OCI-M2 (cell line): ENCODE results near the gene JCHAIN.

Experiments
- DNase-seq: peaks from one replicate; lab custom pipeline; 2025; ENCODE audit not compliant: unreplicated experiment; lab: John Stamatoyannopoulos, UW

Gene JCHAIN

DNA sequence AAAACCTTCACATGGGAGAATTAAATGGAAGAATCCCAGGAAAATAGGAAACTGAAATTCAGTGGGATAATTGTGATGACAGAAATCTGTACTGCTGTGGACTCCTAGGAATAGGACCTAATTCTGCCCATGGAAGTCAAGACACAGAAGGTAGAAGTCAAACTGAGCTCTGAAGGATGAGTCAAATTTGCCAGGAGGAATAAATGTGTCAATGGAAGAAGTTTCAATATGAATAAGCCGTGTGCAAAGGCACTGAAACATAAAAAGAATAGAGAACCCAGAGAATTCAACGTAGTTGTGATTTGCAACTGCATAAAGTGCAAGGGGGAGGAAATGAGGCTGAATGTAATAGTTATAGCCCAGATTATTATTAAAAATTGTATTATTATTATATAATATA lies 26.1 kb downstream of the JCHAIN start:
- no peak for DNase-seq

DNA sequence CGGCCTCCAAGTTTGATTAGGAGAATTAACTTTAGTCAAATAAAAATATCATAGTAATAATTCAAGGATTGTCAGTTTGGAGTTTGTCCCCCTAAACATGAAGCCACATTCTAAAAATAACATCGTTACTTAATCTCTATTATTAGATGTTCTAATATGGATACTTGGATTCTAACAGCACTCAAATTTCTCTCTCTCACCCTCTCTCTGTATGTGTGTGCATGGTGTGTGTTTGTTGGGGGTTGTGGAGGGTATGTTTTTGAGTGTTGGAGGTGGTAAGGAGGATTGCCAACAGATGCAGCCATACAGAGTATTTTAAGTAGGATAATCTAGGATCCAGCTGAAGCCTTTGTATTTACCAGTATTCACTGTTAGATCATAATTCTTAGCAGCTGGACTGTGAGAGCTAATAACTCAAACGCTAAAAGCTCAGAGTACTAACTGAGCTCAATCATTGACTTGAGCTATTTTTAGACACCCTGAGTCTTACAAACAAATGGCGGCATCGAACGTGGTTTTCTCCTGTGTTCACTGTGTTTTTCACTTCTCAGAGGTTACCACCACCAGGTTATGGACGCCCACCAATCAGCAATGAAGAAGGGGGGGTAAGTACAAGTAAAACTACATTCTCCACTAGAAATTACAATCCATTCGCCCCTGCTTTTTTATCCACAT lies 28.9 kb downstream of the JCHAIN start:
- no peak for DNase-seq

DNA sequence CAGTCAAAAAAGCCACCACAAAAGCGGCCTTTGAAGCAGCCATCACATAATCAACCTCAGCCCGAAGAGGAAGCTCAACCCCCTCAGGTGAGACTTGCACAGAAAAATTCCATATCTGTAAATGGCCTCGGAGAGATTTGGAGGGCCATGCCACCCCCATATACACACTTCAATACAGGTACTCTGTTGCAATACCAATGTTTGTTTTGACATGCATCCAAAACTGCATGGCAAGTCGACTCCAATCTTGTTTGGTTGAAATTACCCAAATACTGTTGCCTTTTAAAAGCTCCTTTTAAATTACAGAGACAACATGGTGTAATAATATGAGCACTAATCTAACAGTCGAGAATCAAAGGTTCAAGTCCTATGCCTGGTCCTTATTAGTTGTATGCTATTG lies 31.8 kb downstream of the JCHAIN start:
- no peak for DNase-seq

DNA sequence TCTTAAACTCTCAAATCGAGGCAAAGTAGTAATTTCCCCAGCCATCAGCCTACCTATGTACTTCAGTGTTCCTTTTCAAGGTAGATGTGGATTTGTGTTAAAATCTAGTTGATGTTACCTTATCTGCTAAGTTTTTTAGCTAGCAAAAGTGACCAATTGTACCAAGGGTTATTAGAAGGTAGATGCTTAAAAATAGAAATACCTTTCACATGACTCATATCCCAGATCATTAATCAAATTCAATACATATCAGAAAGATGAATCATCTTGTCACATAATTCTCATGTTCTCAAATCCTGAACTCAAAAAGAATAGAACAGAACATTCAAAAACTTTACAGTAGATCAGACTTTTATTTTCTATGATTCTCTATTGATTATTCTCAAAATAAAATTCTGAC lies 34.3 kb downstream of the JCHAIN start:
- no peak for DNase-seq

DNA sequence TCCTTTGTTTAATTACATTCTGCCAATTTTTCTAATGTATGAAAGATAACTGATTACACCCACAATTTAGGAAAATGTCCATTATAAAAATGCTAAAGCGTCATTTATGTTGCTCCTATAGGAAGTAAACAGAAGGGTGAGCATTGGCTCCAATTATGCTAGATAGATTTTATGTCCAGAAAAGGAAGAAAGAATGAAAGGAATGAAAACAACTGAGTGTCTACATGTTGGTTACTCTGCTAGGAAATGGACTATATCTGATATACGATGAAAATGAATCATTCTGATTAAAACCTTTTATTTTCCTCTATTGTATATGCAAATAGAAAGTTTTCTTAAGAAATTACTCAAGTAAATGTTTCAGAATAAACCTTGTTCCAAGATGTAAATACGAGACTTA lies 36.1 kb downstream of the JCHAIN start:
- no peak for DNase-seq

DNA sequence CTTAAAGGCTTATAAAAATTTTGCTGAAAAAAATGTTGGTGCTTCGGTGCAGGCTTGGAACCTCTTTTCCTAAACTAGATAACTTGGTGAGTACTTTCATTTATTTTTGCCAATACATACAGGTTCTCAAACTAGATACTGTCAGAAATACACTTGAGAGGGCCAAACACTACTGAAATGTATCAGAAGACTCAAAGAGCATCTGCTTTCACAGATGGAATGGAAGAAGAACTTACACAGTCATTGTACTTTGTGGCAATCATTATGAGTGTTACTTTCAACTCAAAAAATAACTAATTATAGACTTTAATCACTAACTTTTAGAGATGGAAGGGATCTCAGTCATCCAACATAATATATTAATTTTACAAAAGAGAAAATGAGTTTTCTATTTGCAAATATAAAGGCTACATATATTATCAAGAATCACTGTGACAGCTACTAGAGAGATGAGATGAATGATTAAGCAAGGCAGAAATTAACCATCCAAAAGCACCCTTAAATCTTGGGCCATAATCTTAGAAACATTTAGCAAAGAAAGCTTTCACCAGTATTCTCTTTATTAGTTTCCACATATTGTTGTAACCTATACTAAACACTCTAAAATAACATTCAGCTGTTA lies 36.7 kb downstream of the JCHAIN start:
- no peak for DNase-seq

DNA sequence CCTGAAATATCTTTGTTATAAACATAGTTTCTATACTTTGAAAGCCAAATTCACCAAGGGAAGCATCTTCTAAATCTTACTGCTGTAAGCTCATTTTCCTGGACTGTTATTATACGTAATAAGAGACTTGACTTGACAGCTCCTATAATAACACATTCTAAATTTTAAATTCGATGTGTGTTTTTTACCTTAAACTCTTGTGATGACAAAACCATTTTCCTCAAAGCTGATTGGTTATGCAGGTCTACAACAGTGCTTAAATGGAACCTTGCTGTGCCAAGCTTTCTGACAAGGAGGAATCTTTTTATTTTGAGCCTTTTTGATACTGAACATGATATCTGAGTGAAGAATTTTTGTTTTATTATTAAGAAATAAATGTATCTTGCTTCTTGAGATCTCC lies 37.9 kb downstream of the JCHAIN start, which contains the start of gene ENAM:
ENAM (plus strand) TSS at position 301 of the 400 bp plus-strand sequence. CDS start 757 bp downstream, outside the sequence.
- DNase-seq, result no peak

DNA sequence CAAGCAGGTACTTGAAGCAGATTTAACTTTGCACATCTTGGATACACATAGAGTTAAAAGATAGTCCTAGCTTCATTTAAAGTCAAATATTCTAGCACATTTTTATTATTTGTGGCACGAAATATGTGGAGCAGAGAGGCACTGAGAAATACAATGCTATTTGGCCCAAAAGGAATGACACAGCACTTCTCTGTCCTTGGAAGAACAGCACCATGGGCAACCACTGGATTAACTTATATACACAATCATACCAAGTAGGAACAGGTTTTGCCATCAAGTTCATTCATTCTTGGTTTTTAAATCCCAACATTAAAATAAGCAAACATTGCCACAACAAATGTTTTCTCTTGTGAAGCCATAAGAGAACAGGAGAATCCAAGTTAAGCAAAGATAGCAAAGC lies 38.7 kb downstream of the JCHAIN start:
- no peak for DNase-seq

DNA sequence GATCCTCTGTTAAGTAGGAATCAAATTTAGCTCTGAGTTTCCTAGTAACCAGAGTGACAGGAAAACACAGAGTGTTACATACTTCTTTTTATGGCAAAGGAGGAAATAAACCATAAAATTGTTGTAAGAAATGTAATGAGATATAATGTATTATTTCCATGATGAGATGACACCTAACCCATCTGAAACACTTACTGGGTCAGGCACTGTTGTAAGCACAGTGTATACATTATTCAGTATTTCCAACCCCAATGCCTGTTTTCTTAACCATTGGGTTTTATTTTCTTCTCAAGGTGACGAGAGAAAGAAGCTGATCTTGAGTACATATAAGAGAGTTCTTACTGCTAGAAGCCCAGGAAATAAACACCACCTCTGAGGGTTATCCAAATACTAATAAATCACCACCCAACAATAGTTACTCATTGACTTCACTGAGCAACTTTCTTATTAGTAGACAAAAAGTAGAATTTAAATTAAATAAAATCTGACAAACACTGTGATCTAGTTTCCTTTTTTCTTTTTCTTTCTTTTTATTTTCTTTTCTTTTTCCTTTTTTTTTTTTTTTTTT lies 42.0 kb downstream of the JCHAIN start:
- no peak for DNase-seq

DNA sequence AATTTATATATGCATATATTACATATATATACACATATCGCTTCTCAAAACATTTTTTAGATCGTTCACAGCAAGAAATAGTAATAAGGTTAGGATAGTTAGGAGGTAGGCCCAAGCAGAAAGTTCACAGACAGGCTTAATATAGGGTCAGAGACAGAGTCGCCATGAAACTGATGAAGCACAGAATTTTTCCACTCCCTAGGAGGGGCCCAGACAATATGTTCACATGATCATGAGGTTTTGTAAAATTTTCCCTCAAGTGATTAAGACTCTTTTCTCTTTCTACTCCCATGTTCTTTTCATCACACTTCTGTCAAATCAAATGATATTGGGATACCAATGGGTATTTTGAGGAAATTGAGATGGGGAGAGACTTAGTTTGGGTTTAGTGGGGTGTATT lies 43.0 kb downstream of the JCHAIN start:
- no peak for DNase-seq

DNA sequence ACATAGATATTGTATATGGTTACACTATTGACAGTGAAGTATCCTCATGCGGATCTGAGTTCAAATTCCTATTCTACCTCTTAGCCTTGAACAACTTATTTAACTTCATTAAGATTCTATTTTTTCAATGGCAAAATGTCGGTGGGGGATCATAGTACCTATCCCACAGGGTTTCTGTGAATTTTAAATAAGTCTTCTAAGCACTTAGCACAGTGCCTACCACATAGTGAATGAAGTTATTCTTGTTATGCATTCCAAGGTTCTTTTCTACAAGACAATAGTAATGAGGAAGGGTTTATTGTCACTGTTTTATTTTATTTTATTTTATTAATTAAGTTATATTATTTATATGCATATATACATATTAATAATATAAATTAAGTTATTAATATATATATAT lies 46.5 kb downstream of the JCHAIN start:
- DNase-seq, result no peak

DNA sequence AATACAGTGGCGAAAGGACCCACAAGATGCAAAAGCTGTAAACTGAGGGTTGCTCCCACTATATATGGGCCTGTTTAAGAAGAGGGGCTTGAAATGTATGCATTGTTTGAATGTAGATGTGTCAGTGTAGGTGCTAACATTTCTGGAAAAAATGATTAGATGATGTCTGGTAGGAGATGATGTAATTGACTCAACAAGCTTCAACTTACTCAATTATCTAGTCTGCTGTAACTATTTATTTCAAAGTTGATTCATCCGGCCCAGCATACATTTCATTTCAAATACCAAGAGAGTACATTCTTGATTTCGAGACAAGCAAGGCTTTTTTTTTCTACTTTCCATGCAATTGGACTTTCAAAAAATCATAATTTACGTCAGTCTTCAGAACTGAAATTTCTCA lies 47.0 kb downstream of the JCHAIN start:
- DNase-seq, result no peak

DNA sequence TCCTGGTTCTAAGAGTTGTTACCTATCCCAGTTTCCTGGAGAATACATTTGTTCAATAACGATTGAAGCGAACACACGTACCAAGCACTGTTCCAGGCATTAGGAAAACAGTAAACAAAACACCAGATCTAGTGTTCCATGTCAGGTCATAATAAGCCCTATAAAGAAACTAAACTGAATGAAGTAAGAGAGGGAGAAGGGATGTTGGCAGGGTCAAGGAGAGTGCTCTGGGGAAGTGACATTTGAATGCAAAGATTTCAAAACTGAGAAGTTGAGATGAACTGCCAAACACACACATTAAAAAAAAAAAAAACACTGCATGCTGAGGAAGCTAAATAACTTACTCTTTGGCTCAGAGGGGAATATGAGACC lies 52.1 kb downstream of the JCHAIN start:
- no peak for DNase-seq

DNA sequence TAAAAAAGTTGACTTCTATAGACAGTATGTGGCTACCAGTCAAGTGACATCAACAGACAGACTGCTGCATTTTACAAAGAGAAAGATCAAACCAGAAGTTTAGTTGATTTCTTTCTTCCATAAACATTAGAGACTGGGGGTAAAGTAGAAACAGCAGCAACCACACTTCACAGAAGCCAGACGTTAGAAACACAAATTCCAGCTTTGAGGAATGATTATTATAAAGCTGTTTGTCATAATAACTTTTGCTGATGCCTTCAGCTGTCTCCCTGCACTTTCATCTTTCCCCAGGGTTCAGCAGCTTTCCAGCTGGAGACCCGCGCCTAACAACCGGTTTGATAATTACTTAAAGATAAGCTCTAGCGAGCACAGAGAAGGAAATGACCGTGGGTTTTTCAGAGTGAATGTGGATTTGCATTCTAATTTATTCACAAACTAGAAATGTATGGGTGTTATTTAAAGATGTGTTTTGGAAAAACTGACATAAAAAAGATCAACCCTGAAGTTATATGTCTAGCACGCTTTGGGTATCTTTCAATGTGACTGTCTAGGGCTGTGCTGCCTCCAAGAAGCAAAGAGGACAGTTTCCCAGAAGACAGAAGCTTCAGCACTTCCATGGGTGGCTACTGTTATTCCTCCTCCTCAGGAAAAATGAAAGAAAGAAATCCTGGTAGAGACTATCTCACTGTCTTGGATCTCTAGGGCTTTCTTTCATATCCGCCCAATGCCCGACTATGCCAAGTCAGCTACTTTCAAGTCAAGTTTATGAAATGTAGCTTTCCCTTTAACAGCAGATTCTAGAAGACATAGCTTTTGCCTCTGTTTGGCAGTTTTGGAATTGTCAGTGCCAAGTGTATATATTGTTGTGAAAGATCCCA lies 52.8 kb downstream of the JCHAIN start:
- DNase-seq, result no peak

DNA sequence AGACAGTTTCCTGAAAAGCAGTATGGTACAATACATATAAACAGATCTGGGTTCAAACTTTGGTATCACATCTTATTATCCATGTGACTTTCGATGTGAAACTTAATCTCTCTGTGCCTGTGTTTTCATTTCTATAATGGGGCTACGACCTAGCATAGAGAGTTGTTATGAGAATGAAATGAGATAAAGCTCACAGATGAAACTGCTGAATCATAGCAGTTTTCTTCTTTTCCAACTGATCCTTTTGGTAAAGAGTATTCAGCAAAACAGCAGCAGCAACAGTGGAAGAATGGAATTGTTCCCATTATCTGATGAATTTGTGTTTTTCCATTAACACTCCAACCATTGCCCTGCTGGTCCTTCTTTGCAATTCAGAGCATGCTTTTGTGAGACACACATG lies 58.0 kb downstream of the JCHAIN start:
- DNase-seq, result no peak

DNA sequence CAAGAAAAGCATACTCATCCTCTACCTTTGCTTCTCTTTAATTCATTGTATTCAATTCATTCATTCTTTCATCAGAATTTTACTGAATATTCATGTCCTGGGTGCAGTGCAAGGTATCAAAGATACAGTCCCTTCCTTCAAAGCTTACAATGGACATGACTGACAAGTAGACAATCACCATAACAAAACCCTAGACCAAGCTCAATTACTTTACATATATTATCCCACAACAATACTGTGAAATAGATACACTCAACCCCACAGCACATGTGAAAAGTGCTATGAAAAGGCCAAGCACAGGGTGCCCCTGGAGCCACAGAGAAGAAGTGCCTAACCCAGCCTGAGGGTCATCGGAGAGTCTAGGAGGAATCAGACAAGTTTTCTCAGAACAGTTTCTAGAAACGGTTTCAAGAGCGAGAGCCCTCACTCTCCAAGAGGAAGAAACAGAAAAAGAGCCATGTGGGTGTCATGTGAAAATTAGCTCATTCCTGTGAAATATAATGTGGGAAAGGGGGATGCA lies 58.9 kb downstream of the JCHAIN start:
- no peak for DNase-seq

DNA sequence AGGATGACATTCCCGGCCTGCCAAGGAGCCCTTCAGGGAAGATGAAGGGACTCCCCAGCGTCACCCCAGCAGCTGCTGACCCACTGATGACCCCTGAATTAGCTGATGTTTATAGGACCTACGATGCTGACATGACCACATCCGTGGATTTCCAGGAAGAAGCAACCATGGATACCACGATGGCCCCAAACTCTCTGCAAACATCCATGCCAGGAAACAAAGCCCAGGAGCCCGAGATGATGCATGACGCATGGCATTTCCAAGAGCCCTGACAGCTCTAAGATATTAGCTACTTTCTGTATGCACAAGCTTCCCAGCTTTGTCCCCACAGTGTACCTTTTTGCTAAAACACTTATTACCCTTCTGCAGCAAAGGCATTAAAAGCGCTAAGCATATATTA lies 59.8 kb downstream of the JCHAIN start:
- DNase-seq, result no peak
